ENCODE results near the gene CLTC. TPM values are rescaled to one million over a fixed set of nuclear protein-coding genes. Genes with fewer than 3 reads are reported as not detected.
A peak's percentile ranks its signal among the peaks of the same experiment; 100 is the strongest.

The CLTC gene
- total and polyA plus RNA-seq, 2 of the 13 experiments (the other 11 are each of a cell fraction or from before 2014, with no cell fraction given) = 134 to 283 TPM

DNA sequence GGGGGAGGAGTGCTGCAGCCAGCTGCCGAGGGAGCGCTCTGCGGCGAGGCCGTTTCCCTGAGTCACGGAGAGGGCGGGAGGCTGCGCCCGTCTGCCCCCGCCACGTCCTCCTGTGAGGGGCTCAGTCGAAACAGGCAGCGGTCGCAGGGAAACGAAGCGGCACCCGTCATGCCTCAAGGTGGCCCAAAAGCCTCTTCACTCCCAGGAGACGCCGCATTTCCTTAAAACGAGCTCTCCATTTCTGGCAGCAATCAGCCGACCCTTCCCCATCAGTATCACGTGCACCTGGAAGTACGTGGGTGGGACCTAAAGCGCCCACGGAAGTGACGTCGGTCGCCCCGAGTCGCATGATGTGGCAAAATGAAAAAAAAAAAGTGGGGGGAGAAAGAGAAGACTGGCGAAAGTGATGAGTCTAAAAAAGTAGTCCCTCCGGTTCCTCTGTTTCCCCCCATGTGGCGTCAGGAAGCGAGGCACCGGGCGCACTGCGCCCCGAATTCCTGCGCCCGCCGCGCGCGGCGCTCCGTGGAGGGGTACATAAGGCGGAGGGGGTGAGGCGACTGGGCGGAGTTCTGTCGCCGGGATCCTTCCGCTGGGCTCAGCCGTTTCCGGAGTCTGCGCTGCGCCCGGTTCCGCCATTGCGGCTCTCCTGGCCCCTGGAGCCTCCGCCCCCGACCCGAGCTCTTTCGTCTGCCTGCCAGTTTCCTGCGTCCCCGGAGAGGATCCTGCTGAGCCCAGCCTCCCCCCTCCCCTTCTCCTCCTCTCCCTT lies at the start of gene CLTC (continued):
- TF ChIP-seq ZNF407 (CRISPR knock-in tag; IDR thresholded peaks at IDR 0.05; ENCODE audit: not compliant biosample characterization) (peak; percentile 29), GLI4 (CRISPR knock-in tag; IDR thresholded peaks at IDR 0.05; ENCODE audit: borderline replicate concordance) (peak; percentile 58; the same call in 1 of the 2 replicates), ZNF562 (CRISPR knock-in tag; IDR thresholded peaks at IDR 0.05; ENCODE audit: borderline replicate concordance) (no peak), EZH2 (conservative IDR thresholded peaks at IDR 0.05; ENCODE audit: low read depth, low read length) (no peak), MIER3 (CRISPR knock-in tag; IDR thresholded peaks at IDR 0.05; ENCODE audit: borderline replicate concordance) (peak; percentile 78), NFKBIZ (CRISPR knock-in tag; IDR thresholded peaks at IDR 0.05) (0 out of 2 replicates have a peak, but pooled peaks have one; percentile 86), SIX1 (CRISPR knock-in tag; IDR thresholded peaks at IDR 0.05; ENCODE audit: borderline replicate concordance) (no peak; the same call in 1 of the 2 replicates), ETV5 (CRISPR knock-in tag; IDR thresholded peaks at IDR 0.05; ENCODE audit: borderline replicate concordance) (peak; percentile 99), ZNF879 (CRISPR knock-in tag; IDR thresholded peaks at IDR 0.05) (peak; percentile 68; the same call in 1 of the 2 replicates), CSRNP2 (CRISPR knock-in tag; conservative IDR thresholded peaks at IDR 0.05; ENCODE audit: low read depth) (no peak)
- TF ChIP-seq, protein P1, sequence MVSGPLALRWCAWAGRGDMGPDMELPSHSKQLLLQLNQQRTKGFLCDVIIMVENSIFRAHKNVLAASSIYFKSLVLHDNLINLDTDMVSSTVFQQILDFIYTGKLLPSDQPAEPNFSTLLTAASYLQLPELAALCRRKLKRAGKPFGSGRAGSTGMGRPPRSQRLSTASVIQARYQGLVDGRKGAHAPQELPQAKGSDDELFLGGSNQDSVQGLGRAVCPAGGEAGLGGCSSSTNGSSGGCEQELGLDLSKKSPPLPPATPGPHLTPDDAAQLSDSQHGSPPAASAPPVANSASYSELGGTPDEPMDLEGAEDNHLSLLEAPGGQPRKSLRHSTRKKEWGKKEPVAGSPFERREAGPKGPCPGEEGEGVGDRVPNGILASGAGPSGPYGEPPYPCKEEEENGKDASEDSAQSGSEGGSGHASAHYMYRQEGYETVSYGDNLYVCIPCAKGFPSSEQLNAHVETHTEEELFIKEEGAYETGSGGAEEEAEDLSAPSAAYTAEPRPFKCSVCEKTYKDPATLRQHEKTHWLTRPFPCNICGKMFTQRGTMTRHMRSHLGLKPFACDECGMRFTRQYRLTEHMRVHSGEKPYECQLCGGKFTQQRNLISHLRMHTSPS (CRISPR knock-in tag; IDR thresholded peaks at IDR 0.05; ENCODE audit: low read depth) = peak; percentile 56; the same call in 1 of the 2 replicates
- TF ChIP-seq, protein P2, sequence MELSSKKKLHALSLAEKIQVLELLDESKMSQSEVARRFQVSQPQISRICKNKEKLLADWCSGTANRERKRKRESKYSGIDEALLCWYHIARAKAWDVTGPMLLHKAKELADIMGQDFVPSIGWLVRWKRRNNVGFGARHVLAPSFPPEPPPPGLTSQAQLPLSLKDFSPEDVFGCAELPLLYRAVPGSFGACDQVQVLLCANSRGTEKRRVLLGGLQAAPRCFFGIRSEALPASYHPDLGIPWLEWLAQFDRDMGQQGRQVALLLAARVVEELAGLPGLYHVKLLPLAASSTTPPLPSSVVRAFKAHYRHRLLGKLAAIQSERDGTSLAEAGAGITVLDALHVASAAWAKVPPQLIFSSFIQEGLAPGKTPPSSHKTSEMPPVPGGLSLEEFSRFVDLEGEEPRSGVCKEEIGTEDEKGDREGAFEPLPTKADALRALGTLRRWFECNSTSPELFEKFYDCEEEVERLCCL (CRISPR knock-in tag; IDR thresholded peaks at IDR 0.05; ENCODE audit: borderline replicate concordance) = peak; percentile 82; the same call in 1 of the 2 replicates
- TF ChIP-seq, protein P3, sequence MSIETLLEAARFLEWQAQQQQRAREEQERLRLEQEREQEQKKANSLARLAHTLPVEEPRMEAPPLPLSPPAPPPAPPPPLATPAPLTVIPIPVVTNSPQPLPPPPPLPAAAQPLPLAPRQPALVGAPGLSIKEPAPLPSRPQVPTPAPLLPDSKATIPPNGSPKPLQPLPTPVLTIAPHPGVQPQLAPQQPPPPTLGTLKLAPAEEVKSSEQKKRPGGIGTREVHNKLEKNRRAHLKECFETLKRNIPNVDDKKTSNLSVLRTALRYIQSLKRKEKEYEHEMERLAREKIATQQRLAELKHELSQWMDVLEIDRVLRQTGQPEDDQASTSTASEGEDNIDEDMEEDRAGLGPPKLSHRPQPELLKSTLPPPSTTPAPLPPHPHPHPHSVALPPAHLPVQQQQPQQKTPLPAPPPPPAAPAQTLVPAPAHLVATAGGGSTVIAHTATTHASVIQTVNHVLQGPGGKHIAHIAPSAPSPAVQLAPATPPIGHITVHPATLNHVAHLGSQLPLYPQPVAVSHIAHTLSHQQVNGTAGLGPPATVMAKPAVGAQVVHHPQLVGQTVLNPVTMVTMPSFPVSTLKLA (IDR thresholded peaks at IDR 0.05) = peak; percentile 78
